Activated CD8-positive, alpha-beta memory T cell treated with anti-CD3 and anti-CD28 coated beads, Interleukin-2, amount 50 U/mL, for 48 hours (primary cell): ENCODE measurements around the gene MYO1E.
"Not testable (repeated sequence)": the region's sequence is repeated elsewhere in the genome, so short reads cannot be mapped to it uniquely, and the experiment has no call there.

Experiments
- DNase-seq: peaks from one replicate; pipeline ENCODE4 v3.0.0-alpha.2; 2020

Gene MYO1E

DNA sequence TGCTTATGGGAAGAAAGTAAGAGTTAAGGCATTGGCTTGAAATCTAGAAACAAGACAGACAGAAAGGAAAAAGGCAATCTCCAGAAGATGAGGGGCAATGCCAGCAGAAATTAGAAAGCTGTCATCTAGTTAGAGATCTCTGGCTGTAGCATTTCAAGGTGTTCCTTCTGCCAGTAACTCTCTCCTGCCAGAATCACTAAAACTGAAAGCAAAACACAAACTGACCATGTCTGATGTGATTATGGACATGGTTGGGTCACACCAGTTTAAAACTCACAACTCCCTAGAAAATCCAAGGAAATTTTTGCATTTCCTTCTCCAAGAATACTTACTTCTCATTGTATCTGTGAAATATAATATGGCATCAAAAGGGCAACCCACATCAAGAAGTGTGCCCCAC is 83.1 kb downstream of the MYO1E start:
- no peak for DNase-seq

- DNase-seq: no peak
Observed at GRCh38 chr15:59283717-59284391, 88.8 kb downstream of the MYO1E start.

GRCh38 chr15:59282515-59283337 is 89.9 kb downstream of the MYO1E start:
- no peak for DNase-seq

DNA sequence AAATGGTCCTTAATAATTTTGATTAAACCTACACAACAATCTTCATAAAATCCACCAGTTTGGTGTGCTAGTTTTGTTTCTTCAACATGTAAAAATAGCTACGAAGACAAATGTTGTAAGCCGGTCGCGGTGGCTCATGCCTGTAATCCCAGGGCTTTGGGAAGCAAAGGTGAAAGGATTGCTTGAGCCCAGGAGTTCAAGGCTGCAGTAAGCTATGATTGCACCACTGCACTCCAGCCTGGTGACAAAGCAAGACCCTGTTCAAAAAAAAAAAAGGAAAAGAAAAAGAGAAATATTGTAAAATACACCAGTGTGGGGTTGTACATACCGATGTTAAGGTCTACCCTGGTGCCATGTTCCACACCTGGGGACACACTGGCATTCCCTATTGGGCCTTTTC is 91.0 kb downstream of the MYO1E start:
- DNase-seq: no peak

DNA sequence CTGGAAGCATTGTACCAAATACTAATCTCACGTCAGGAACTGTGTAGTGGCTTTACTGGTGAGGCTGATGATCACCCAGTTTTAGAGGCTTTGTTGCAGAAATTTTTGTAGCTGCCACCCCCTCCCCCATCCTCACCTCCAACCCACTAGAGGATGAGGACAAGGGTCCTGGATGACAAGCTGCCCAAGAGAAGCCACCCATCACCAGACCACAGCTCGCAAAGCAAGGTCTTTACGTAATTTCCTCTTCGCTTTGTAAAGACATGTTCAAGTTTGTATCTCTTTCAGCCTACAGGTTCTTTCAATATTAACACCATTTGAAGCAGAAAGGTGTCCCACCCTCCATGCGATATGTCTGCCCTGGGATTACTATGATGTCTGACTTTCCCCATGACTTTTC is 91.8 kb downstream of the MYO1E start:
- DNase-seq: no peak

GRCh38 chr15:59280292-59280691 is 92.4 kb downstream of the MYO1E start:
- DNase-seq: not testable (repeated sequence)

GRCh38 chr15:59279023-59279422 is 93.6 kb downstream of the MYO1E start:
- DNase-seq: no peak

- no peak for DNase-seq
Observed at GRCh38 chr15:59278120-59278519, 94.6 kb downstream of the MYO1E start.

DNA sequence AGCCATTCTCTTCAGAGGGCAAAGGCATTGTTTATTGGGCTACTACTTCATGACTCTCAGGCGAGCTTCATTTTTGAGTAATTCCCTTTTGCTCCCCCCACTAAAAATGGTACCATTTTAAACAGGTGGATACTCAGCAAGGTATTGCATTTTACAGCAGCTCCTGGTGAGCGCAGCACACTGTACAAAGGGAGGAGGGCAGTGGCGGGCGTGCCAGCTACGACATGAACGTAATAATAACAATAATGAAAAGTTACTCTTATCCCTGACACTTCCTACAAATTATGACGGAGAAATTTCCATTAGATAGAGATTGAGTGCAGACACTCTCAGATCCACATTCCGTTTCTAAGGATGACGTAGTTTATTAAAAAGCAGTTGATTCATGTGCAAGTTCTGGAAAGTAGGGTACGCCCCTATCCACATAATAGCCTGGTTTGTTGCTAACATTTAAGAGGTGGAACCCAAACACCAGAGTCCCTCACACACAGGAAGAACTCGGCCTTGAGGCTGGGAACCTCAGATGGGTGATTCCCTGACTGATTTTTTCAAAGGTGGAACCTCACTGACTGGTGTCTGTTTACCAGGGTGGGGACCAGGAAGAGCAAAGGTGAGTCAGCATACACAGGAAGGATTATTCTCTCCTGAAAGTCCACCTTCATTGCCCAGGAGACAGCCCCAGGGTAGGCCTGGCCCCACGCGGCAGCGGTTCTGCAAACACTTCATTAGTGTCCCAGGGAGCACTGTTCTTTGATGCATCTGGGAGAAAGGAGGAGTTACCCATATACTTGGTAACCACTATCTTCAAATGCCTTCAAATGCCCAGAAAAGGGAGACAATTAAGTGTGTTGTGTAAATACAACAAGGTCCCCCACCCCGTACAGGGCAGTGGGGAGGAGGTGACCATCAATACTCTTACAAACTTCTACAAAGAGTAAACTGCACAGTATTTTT is 96.2 kb downstream of the MYO1E start:
- no peak for DNase-seq

DNA sequence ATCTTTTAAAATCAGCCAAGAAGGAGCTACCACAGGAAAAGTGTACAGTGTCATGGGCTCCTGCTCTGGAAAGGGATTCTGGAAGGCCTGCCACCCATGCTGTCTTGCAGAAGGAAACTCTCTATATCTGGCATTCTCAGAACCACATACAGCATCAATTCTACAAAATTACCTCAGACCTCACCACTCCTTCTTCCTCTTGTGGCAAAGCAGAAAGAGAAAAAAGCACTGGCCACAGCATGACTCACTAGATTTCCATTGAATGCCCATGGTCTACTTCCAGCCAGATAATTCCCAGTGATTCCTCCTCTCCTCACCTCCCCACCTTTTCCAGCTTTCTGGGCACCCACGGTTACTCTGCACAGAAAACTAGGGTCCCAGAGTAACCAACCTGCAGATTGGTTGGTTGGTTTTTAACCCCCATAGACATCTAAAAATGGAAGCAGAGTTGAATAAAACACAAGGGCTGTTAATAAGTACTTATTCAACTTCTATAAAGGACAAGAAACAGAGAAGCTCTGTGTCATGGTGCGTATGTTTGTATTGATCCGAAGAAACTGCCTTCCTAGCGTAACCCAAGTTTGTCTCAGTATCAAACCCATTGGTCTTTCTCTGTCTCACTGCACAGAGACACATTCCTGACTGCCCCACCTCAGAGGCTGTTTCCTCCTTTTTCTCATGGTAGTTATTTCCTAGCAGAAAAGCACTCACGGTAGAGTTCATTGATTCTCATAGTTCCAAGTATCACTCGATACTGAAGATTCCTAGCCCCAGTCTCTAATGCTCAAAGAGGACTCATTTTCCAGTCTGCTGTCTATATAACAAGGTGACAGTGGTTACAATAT is 98.3 kb downstream of the MYO1E start:
- DNase-seq: no peak

- DNase-seq: no peak
Observed at GRCh38 chr15:59273234-59273633, 99.4 kb downstream of the MYO1E start.

DNA sequence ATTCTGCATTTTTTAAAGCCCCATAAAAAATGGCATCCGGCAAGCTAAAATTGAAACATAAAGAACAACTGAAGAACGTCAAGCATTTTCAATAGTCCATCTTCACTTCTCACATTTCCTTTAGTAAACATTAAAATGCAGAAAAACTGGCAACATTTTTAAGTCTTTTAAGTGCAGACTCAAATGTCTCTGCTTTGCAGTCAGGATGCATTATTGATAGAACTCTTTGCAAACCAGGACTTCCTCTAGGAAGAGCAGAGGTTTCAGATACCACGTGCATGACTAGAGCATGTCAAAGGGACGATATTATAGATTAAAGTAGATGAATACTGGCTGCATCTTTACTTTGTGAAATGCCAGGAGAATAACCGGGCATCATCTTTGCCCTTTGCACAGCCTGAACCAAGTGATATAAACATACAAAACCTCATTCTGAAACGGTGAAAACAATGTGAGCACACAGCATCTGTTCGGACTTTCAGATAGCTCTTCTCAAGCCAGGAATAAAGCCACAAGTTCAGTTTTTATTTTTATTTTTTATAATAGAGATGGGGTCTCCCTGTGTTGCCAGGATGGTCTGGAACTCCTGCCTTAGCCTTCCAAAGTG is 101.0 kb downstream of the MYO1E start:
- no peak for DNase-seq

DNA sequence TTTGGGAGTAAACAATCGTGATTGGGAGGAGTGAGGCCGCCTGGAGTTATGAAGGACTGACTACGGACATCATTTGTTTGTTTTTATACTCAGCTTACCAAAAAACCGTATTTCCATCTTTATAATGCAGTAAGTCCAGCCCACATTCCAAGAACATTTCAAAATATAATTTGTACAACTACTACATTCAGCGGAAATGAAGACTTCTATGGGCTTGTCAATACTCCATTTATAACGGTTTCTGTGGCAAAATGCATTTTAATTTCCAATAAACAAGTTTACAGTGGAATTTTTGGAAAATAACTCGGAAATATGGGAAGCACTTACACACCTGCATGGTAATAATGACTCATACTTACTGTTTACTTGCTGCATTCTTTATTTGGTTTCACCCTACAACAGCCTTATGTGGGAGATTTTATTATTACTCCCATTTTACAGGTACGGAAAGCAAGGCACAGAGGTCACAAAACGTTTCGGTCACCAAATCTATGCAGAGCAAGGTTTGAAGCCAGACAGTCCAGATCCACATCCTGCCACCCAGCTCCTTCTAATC is 103.7 kb downstream of the MYO1E start:
- no peak for DNase-seq

DNA sequence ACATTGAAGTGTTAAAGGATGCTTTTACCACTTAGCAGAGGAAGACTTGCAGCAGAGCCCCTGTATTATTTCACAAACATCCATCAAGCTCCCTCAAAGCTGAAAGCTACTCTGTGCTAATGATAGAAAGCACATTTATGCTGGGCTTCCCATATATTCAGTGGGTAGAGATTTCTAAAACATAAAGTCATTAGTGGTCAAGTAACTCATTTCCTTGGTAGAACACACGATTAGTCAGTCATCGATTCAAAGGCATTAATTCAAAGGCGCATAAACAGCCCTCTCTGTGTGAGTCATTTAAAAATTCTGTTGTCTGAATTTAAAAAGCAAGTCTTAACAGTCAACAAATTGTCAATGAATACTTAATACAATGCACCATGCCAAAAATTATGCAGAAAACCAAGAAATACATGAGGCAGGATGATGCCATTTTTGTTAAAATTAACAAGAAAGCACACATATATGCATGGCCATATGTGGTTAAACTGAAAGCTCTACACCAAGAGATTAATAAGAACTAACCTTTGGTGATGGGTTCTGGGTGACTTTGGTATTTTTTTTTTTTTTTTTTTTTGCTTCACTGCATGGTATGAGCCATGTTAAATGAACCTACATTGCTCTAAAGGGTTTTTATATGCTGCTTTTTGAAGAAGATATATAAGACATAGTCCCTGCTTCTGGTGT is 104.4 kb downstream of the MYO1E start:
- no peak for DNase-seq

- DNase-seq: no peak
Observed at GRCh38 chr15:59266028-59266427, 106.6 kb downstream of the MYO1E start.

- DNase-seq: no peak
Observed at GRCh38 chr15:59262316-59262715, 110.4 kb downstream of the MYO1E start.

- DNase-seq: no peak
Observed at GRCh38 chr15:59260090-59260489, 112.6 kb downstream of the MYO1E start.

- DNase-seq: no peak
Observed at GRCh38 chr15:59259137-59259943, 113.3 kb downstream of the MYO1E start.

DNA sequence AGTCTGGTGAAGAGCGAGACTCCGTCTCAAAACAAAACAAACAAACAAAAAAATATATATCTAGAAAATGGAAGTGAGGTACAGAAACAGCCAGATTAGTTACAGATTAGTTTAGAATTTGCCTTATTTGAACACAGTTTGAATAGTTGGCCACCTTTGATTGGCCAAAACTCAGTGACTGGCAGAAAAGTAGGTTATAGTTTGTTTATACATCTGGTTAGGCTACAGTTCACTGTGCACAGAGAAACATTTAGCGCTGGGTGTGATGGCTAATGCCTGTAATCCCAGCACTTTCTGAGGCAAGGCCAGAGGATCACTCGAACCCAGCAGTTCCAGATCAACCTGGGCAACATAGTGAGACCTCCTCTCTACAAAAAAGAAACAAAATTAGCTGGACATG is 114.4 kb downstream of the MYO1E start:
- DNase-seq: no peak

GRCh38 chr15:59257140-59257539 is 115.5 kb downstream of the MYO1E start:
- DNase-seq: no peak
